ENCODE data around the gene DIS3L2. TPM values are rescaled to one million over a fixed set of nuclear protein-coding genes. Genes with fewer than 3 reads are reported as not detected.
"Not testable (repeated sequence)": the region's sequence is repeated elsewhere in the genome, so short reads cannot be mapped to it uniquely, and the experiment has no call there.

Gene DIS3L2
- total RNA-seq, 1 donor from 2014 or later = 25.2 TPM

DNA sequence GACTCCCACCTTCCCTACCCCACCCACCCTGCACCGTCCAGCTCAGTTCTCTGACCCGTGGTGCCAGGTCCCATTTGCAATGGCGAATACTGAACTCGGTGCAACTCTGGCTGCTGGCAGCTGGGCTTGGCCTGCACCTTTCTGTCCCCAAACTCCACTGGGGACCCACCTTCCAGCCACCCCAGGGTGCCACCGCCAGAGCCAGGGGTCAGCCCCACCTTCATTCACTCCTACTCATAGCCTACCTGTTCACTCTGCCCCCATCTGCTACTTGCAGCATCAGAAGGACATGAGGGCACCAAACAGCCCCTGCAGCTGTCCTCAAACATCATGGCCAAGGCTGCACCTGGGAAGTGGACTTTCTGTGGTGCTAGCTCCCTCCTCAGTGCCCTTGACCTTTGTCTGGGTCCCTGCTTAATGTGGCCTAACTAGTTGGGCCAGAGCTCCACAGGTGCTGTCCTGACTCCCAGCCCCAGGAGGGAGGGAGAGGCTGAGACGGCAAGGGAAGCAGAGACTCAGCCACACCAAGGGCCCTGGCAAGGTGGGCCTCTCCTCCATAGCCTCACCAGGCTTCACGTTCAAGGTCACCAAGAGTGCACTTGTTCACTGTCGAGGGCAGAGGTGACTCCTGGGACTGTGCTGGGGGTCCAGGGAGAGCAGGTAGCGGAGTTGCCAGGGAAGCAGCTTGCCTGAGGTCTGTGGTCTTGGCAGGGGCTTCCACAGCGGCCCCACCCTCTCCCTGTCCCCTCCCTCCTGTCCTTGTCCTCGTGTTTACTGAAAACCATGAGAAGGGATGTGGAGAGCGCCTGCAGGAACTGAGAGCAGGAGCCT is 365.0 kb downstream of the DIS3L2 start:
- DNase-seq (ENCODE audit: low read depth); H3K4me3 ChIP-seq (ENCODE audit: low read depth, low read length); H3K36me3 ChIP-seq (ENCODE audit: control insufficient read depth, insufficient read depth, low read length); H3K27me3 ChIP-seq (ENCODE audit: control insufficient read depth, insufficient read depth, low read length): not testable (repeated sequence)
- TF ChIP-seq, protein P1, sequence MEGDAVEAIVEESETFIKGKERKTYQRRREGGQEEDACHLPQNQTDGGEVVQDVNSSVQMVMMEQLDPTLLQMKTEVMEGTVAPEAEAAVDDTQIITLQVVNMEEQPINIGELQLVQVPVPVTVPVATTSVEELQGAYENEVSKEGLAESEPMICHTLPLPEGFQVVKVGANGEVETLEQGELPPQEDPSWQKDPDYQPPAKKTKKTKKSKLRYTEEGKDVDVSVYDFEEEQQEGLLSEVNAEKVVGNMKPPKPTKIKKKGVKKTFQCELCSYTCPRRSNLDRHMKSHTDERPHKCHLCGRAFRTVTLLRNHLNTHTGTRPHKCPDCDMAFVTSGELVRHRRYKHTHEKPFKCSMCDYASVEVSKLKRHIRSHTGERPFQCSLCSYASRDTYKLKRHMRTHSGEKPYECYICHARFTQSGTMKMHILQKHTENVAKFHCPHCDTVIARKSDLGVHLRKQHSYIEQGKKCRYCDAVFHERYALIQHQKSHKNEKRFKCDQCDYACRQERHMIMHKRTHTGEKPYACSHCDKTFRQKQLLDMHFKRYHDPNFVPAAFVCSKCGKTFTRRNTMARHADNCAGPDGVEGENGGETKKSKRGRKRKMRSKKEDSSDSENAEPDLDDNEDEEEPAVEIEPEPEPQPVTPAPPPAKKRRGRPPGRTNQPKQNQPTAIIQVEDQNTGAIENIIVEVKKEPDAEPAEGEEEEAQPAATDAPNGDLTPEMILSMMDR (IDR thresholded peaks at IDR 0.05; ENCODE audit: insufficient read depth, low read length, poor library complexity, severe bottlenecking) = peak; percentile 14

DNA sequence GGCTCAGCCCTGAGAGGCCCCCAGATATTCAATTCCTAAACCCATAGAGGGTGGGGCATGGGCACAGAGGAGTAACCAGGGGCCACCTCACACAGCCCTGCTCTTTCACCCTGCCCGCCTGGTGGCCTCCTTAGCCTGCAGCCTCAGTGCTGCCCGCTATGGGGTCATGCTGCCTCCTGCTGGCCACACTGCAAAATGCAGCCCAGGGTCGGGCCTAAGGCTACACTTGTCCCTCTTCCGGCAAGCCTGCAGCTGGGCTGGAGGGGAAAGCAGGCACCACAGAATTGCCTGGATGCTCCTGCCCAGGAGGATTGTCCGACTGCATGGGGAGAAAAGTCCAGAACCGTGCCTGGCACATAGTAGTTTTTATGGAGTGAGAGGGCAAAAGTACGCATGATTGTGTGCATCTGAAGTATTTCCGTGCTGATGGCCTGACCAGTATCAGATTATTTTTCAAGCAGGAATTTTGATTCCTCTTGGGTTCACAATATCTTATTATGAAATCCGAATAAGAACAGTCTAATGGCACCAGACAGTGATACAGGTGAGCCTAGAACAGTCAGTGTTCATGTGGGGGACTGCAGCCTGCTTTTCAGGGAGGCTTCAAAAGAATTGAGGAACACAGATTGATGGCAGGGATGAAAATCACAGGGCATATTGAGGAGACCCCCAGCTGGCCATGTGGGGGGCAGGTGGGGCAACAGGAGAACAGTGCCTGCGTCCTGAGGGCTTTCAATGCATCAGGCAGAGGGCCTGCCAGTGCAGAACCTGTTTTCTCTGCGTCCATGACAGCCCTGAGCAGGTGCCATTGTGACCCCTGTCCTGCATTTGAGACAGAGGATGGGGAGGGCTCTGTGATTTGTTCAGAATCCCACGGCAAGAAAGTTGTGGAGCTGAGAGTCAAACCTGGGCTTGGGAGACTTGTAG is 365.9 kb downstream of the DIS3L2 start:
- no peak for DNase-seq (ENCODE audit: low read depth)
- H3K4me3 ChIP-seq (ENCODE audit: low read depth, low read length) = no peak overlapping the region

DNA sequence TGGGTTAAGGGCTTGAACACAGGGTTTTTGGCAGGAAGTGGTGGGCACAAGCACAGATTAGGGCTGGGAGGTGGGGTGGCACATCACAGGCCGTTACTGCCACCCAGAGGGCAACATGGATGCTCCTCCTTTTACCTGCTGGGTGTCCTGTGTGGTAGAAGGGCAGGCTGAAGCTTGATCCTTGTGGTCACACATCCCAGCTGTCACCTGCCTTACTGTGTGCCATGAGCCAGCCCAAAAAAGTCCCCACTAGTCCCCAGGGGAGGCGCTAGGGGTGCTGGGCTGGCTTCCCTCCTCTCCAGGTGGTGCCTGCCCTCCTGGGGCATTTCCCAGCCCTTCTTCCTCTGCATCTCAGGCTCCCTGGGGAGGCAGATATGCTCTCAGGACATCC is 366.5 kb downstream of the DIS3L2 start:
- TF ChIP-seq, protein P1 (IDR thresholded peaks at IDR 0.05; ENCODE audit: insufficient read depth, low read length, poor library complexity, severe bottlenecking) = peak; percentile 2
- DNase-seq (ENCODE audit: low read depth) = no peak

More for the DNA sequence above, 365.9 kb downstream of the DIS3L2 start:
- Histone ChIP-seq H3K36me3 (ENCODE audit: control insufficient read depth, insufficient read depth, low read length) (no peaks in the 10 kb centered on the region), H3K27me3 (ENCODE audit: control insufficient read depth, insufficient read depth, low read length) (no peaks in the 10 kb centered on the region)
- TF ChIP-seq, protein P1 (IDR thresholded peaks at IDR 0.05; ENCODE audit: insufficient read depth, low read length, poor library complexity, severe bottlenecking) = peak; percentile 83

DNA sequence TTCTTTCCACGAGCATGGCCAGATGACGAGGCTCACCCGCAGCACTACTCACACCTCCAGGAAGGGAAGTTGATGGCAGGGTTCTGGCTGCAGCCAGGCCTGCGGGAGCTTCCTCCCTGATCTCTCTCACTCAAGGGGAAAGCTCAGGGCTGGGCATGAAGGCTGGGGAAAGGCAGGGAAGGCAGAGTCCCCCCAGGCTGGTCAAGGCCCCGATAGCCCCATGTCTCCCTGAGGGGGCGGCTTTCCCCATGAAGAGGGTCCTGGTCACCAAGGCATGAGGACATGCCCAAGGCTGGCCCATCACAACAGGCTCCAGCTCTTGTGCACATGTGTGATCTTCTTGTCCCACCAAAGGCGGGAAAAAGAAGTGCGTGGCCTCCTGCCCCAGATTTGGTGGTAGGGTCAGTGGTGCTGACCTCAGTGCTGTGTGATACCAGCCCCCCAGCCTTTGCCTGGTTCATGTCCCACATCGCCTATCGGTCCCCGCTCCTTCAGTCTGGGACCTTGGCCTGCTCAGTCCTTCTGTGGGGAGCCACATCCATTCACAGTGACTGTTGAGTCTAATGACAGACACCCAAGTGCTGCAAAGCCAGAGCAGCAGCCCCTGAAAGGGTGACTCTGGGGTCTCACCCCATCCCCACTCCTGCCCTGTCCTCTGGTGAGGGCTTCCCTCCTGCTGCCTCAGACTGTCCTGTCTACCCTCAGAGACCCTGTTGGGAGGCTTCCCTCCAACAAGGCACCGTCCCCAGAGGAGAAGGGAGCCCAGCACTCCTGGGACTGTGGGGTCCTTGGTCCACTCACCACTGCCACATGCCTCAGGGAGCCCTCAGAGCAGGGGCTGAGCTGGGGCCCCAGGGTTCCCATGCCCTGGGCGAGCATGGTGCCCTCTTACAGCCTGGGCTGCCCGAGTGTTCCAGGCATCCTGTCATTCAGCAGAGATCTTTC is 367.3 kb downstream of the DIS3L2 start:
- DNase-seq (ENCODE audit: low read depth) = no peak
- Histone ChIP-seq H3K36me3 (ENCODE audit: control insufficient read depth, insufficient read depth, low read length) (no peaks in the 10 kb centered on the region), H3K27me3 (ENCODE audit: control insufficient read depth, insufficient read depth, low read length) (no peaks in the 10 kb centered on the region), H3K4me3 (ENCODE audit: low read depth, low read length) (no peak overlapping the region)
- TF ChIP-seq, protein P1 (IDR thresholded peaks at IDR 0.05; ENCODE audit: insufficient read depth, low read length, poor library complexity, severe bottlenecking) = no peak

More for the DNA sequence above, 366.5 kb downstream of the DIS3L2 start:
- Histone ChIP-seq H3K36me3 (ENCODE audit: control insufficient read depth, insufficient read depth, low read length) (no peaks in the 10 kb centered on the region), H3K4me3 (ENCODE audit: low read depth, low read length) (no peak overlapping the region), H3K27me3 (ENCODE audit: control insufficient read depth, insufficient read depth, low read length) (no peaks in the 10 kb centered on the region)

DNA sequence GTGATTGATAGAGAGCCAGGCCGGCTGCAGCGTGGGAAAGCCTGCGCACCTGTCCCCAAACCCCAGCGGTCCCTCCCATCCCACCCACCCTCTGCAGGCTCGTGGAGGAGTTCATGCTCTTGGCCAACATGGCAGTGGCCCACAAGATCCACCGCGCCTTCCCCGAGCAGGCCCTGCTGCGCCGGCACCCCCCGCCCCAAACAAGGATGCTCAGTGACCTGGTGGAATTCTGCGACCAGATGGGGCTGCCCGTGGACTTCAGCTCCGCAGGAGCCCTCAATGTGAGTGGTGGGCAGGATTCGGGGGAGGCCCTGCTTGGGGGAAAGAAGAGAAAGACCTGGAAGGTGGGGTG is 368.2 kb downstream of the DIS3L2 start:
- TF ChIP-seq, protein P1 (IDR thresholded peaks at IDR 0.05; ENCODE audit: insufficient read depth, low read length, poor library complexity, severe bottlenecking) = no peak
- Histone ChIP-seq H3K36me3 (ENCODE audit: control insufficient read depth, insufficient read depth, low read length) (no peaks in the 10 kb centered on the region), H3K27me3 (ENCODE audit: control insufficient read depth, insufficient read depth, low read length) (no peaks in the 10 kb centered on the region), H3K4me3 (ENCODE audit: low read depth, low read length) (no peak overlapping the region)
- no peak for DNase-seq (ENCODE audit: low read depth)

Data from kidney epithelial cell (primary cell).